Peyer's patch (tissue), 4 donors: ENCODE results near the gene TMTC2.

Experiments
- POLR2A ChIP-seq, 2 donors: fragments of 450-650 bp; IDR thresholded peaks; one replicate each; pipeline ENCODE4 v1.5.1; 2017; ENCODE audit warnings: antibody characterized with exemption in 2 of 2, mild to moderate bottlenecking in 2 of 2, moderate library complexity in 2 of 2
- TF ChIP-seq, protein P1 (sequence below), 6 experiments: fragments of 450-650 bp in 4 of 6; fragments of 200-600 bp in 2 of 6; sonication (generic) in 1 of 6; IDR thresholded peaks; one replicate each; pipeline ENCODE4 v1.5.1; 2017 to 2019; ENCODE audit warnings: antibody characterized with exemption in 6 of 6, mild to moderate bottlenecking in 3 of 6, moderate library complexity in 1 of 6

GRCh38 chr12:82931349-82932116 lies 244.8 kb downstream of the TMTC2 start:
- TF ChIP-seq, protein P1, sequence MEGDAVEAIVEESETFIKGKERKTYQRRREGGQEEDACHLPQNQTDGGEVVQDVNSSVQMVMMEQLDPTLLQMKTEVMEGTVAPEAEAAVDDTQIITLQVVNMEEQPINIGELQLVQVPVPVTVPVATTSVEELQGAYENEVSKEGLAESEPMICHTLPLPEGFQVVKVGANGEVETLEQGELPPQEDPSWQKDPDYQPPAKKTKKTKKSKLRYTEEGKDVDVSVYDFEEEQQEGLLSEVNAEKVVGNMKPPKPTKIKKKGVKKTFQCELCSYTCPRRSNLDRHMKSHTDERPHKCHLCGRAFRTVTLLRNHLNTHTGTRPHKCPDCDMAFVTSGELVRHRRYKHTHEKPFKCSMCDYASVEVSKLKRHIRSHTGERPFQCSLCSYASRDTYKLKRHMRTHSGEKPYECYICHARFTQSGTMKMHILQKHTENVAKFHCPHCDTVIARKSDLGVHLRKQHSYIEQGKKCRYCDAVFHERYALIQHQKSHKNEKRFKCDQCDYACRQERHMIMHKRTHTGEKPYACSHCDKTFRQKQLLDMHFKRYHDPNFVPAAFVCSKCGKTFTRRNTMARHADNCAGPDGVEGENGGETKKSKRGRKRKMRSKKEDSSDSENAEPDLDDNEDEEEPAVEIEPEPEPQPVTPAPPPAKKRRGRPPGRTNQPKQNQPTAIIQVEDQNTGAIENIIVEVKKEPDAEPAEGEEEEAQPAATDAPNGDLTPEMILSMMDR (IDR thresholded peaks at IDR 0.05): no peak
- no peak for TF ChIP-seq POLR2A (IDR thresholded peaks at IDR 0.05)
